ENCODE measurements around the gene MAGOH.

Gene MAGOH

GRCh38 chr1:53271446-53272090, 33.2 kb upstream of the MAGOH start:
- ChIA-PET CTCF (interaction anchor here (1.7 to 13.6 kb wide), 2 partner anchors 20 to 123 kb away, joined by 4 to 338 read pairs; no protein-coding TSS in a partner anchor), POLR2A (no interaction called here)
- DNase-seq (ENCODE audit: extremely low spot score) = no peak
- no peak for TF ChIP-seq CTCF (IDR thresholded peaks at IDR 0.05; ENCODE audit: control extremely low read depth, extremely low read depth, low read depth, missing control alignments)

DNA sequence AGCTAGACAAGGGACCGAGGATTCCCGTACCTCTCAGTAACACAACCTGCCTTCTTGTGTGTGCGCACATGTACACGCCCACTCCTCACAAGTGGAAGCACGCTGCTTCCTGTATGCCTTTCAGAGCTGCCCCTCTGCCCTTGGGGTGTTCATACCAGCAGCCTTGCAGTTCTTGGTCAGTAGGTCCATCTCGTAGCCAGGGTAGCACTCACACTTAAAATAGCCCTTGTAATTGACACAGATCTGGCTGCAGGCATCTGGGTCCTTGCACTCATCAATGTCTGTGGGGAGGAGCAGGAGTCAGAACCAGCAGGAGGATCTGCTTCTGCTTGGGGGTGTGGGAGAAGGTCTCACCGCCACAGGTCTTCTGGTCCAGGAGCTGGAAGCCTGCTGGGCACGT, 32.6 kb upstream of the MAGOH start:
- ChIA-PET POLR2A (no interaction called here), CTCF (interaction anchor here (1.0 to 13.6 kb wide), 5 partner anchors 8 to 124 kb away, joined by 3 to 338 read pairs (median 3); no protein-coding TSS in a partner anchor)
- DNase-seq (ENCODE audit: extremely low spot score) = no peak
- no peak for TF ChIP-seq CTCF (IDR thresholded peaks at IDR 0.05; ENCODE audit: control extremely low read depth, extremely low read depth, low read depth, missing control alignments)

DNA sequence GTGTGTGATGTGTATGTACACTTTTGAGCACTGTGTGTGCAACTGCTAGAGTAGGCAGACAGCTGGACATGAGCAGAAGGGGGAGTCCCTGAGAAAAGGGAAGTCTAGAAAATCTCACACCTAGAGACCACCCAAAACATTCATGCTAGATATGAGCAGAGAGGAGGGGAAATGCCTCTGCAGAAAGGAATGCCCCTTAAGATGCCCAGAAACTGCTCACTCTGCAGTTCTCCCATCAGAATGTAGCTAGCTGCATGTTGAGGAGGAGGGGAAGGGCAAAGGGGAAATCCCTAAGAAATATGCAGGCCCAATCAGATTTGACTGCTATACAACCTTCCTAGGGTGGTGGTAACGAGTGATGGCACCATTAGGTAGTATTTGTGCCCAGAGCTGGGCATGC, 31.8 kb upstream of the MAGOH start:
- CTCF ChIA-PET = interaction anchor here (1.0 to 13.6 kb wide), 4 partner anchors 8 to 124 kb away, joined by 3 to 338 read pairs (median 3); no protein-coding TSS in a partner anchor
- no peak for DNase-seq (ENCODE audit: extremely low spot score)
- no peak for TF ChIP-seq CTCF (IDR thresholded peaks at IDR 0.05; ENCODE audit: control extremely low read depth, extremely low read depth, low read depth, missing control alignments)
- POLR2A ChIA-PET = no interaction called here

- TF ChIP-seq CTCF (IDR thresholded peaks at IDR 0.05; ENCODE audit: control extremely low read depth, extremely low read depth, low read depth, missing control alignments) = no peak
- POLR2A ChIA-PET = no interaction called here
- no peak for DNase-seq (ENCODE audit: extremely low spot score)
- CTCF ChIA-PET = interaction anchor here (1.0 to 10.6 kb wide), 7 partner anchors 9 to 128 kb away, joined by 3 to 79 read pairs (median 3); no protein-coding TSS in a partner anchor
These were observed 29.4 kb upstream of the MAGOH start for GRCh38 chr1:53267761-53268160.

DNA sequence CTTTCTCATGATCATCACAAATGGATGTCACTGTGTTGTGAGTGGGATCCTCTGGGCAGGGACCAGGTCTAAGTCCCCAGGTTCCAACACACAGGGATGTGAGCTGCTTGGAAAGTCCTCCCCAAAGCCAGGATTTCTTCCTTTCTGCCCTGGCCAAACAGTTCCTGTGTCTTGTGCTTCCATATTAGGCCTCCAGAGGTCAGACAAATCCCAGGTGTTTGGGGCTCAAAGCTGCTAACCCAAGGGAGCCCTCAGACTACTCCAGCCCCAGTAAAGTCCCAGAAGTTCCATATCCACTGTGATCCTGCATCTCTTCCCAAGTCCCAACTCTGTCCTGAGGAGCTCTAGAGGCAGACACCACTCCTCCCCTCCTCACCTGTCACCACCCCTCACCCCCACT, 27.7 kb upstream of the MAGOH start:
- TF ChIP-seq CTCF (IDR thresholded peaks at IDR 0.05; ENCODE audit: control extremely low read depth, extremely low read depth, low read depth, missing control alignments) = no peak
- ChIA-PET CTCF (interaction anchor here (0.8 to 10.6 kb wide), 4 partner anchors 9 to 126 kb away, joined by 3 to 79 read pairs (median 4); no protein-coding TSS in a partner anchor), POLR2A (no interaction called here)
- DNase-seq (ENCODE audit: extremely low spot score) = no peak

DNA sequence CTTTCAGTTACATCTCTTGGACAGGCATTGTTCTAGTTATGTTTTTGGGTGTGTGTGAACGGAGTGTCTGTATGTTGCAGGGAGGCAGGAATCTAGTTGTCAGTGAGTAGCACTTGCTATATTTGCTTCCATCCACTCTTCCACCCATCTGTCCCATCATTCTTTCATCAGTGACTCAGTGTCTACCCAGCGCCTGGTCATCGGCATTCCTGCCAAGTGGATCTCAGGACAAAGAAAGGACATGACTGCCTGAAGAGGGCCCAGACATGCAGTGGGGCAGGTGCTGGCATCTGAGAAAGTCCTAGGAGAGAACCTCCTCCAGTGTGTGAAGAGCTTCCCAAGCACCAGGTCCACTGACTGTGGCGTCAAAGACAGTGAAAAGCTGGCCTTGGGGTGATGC, 27.3 kb upstream of the MAGOH start:
- ChIA-PET CTCF (interaction anchor here (1.0 to 10.6 kb wide), 3 partner anchors 9 to 17 kb away, joined by 3 to 79 read pairs (median 3); no protein-coding TSS in a partner anchor), POLR2A (no interaction called here)
- TF ChIP-seq CTCF (IDR thresholded peaks at IDR 0.05; ENCODE audit: control extremely low read depth, extremely low read depth, low read depth, missing control alignments) = no peak
- no peak for DNase-seq (ENCODE audit: extremely low spot score)
